ENCODE data around the gene AOAH.

The AOAH gene

GRCh38 chr7:36638586-36639263 lies 85.6 kb downstream of the AOAH start:
- no peak overlapping the region for H3K4me3 ChIP-seq (ENCODE audit: low read depth, low read length)
- H3K27me3 ChIP-seq = no peaks in the 10 kb centered on the region
- peaks cover 3% of the 10 kb centered on the region for H3K4me1 ChIP-seq
- H3K9me3 ChIP-seq = no peaks in the 10 kb centered on the region
- H3K36me3 ChIP-seq = no peaks in the 10 kb centered on the region
- no peak for TF ChIP-seq CTCF (IDR thresholded peaks at IDR 0.05; ENCODE audit: low read depth, low read length)
- DNase-seq = no peak

- TF ChIP-seq CTCF (IDR thresholded peaks at IDR 0.05; ENCODE audit: low read depth, low read length) = no peak
- H3K4me3 ChIP-seq (ENCODE audit: low read depth, low read length) = no peak overlapping the region
Measured at GRCh38 chr7:36638140-36638539, 86.2 kb downstream of the AOAH start.

GRCh38 chr7:36637417-36637816 lies 86.9 kb downstream of the AOAH start:
- Histone ChIP-seq H3K36me3 (no peaks in the 10 kb centered on the region), H3K9me3 (no peaks in the 10 kb centered on the region), H3K4me3 (ENCODE audit: low read depth, low read length) (no peak overlapping the region), H3K4me1 (peaks cover 4% of the 10 kb centered on the region), H3K27me3 (no peaks in the 10 kb centered on the region)
- no peak for TF ChIP-seq CTCF (IDR thresholded peaks at IDR 0.05; ENCODE audit: low read depth, low read length)
- DNase-seq = no peak

More at GRCh38 chr7:36638140-36638539, 86.2 kb downstream of the AOAH start:
- no peak for DNase-seq
- Histone ChIP-seq H3K36me3 (no peaks in the 10 kb centered on the region), H3K27me3 (no peaks in the 10 kb centered on the region), H3K4me1 (peaks cover 4% of the 10 kb centered on the region), H3K9me3 (no peaks in the 10 kb centered on the region)

- Histone ChIP-seq H3K27me3 (no peaks in the 10 kb centered on the region), H3K36me3 (no peaks in the 10 kb centered on the region), H3K9me3 (no peaks in the 10 kb centered on the region), H3K4me3 (ENCODE audit: low read depth, low read length) (no peak overlapping the region), H3K4me1 (peaks cover 4% of the 10 kb centered on the region)
- no peak for DNase-seq
- no peak for TF ChIP-seq CTCF (IDR thresholded peaks at IDR 0.05; ENCODE audit: low read depth, low read length)
Measured at GRCh38 chr7:36636126-36636525, 88.2 kb downstream of the AOAH start.

- Histone ChIP-seq H3K4me1 (peaks cover 4% of the 10 kb centered on the region), H3K27me3 (no peaks in the 10 kb centered on the region), H3K4me3 (ENCODE audit: low read depth, low read length) (no peak overlapping the region), H3K9me3 (no peaks in the 10 kb centered on the region), H3K36me3 (no peaks in the 10 kb centered on the region)
- TF ChIP-seq CTCF (IDR thresholded peaks at IDR 0.05; ENCODE audit: low read depth, low read length) = no peak
- no peak for DNase-seq
Measured at GRCh38 chr7:36635091-36635490, 89.2 kb downstream of the AOAH start.

- no peak overlapping the region for H3K4me3 ChIP-seq (ENCODE audit: low read depth, low read length)
- TF ChIP-seq CTCF (IDR thresholded peaks at IDR 0.05; ENCODE audit: low read depth, low read length) = no peak
- H3K27me3 ChIP-seq = no peaks in the 10 kb centered on the region
- no peaks in the 10 kb centered on the region for H3K36me3 ChIP-seq
- no peaks in the 10 kb centered on the region for H3K9me3 ChIP-seq
- peaks cover 4% of the 10 kb centered on the region for H3K4me1 ChIP-seq
- DNase-seq = no peak
Measured at GRCh38 chr7:36633377-36633776, 90.9 kb downstream of the AOAH start.

Data from BE2C (cell line).